Suprapubic skin (tissue), 4 donors: Measurements from ENCODE around the gene SEMA3G.

Source experiments
- CTCF ChIP-seq, 2 donors: fragments of 200-600 bp in 1 of 2; fragments of 450-650 bp in 1 of 2; sonication (generic) in 1 of 2; IDR thresholded peaks; one replicate each; pipeline ENCODE4 v1.5.1; 2016 to 2019; ENCODE audit warnings: antibody characterized with exemption in 2 of 2, mild to moderate bottlenecking in 1 of 2, moderate library complexity in 1 of 2
- POLR2A ChIP-seq, 2 donors: fragments of 450-650 bp; IDR thresholded peaks; one replicate each; pipeline ENCODE4 v1.6.1; 2017; ENCODE audit warnings: antibody characterized with exemption in 2 of 2, mild to moderate bottlenecking in 2 of 2, moderate library complexity in 2 of 2
- POLR2AphosphoS5 ChIP-seq, 3 donors: sonication (generic); formaldehyde crosslinking; IDR thresholded peaks; one replicate each; pipeline ENCODE4 v1.6.1; 2017; ENCODE audit warnings: antibody characterized with exemption in 3 of 3

- TF ChIP-seq POLR2AphosphoS5 (IDR thresholded peaks at IDR 0.05) (no peak), CTCF (IDR thresholded peaks at IDR 0.05) (peak; percentile 62 to 77), POLR2A (IDR thresholded peaks at IDR 0.05) (no peak)
Observed at GRCh38 chr3:52444860-52445793, at the start of gene SEMA3G.
